ENCODE measurements around the gene TIMM50. TPM values are rescaled to one million over a fixed set of nuclear protein-coding genes. Genes with fewer than 3 reads are reported as not detected.

TIMM50 gene
- total and polyA plus RNA-seq, 2 of the 13 experiments (the other 11 are each of a cell fraction or from before 2014, with no cell fraction given), result 91.1 to 92.5 TPM

- ATAC-seq (no peak), DNase-seq (ENCODE audit: low spot score) (no peak), FAIRE-seq (no peak)
- H2AFZ ChIP-seq (ENCODE audit: low read length), result no peak overlapping the region
- peaks cover 5 to 36% of the 10 kb centered on the region in 2 experiments; a peak in 4 of 5 replicates for H3K27me3 ChIP-seq (ENCODE audit: control insufficient read depth in 1 of 2, insufficient read depth in 2 of 2, low read length in 2 of 2)
- peak overlapping the region; percentile 89 for H3K4me2 ChIP-seq (ENCODE audit: low read depth, low read length)
- no peaks in the 10 kb centered on the region for H4K20me1 ChIP-seq (ENCODE audit: insufficient read depth, low read length)
- no peaks in the 10 kb centered on the region for H3K36me3 ChIP-seq (replicated peaks in 1 of 2; ENCODE audit: control insufficient read depth in 1 of 2, insufficient read depth in 2 of 2, low read length in 2 of 2)
- H3K9me3 ChIP-seq (ENCODE audit: low read length), result no peaks in the 10 kb centered on the region
- no peaks in the 10 kb centered on the region for H3K79me2 ChIP-seq (ENCODE audit: insufficient read depth, low read length)
- no peak overlapping the region for H3K9ac ChIP-seq (ENCODE audit: insufficient read depth, low read depth, low read length)
- BruUV-seq (replicated peaks), result no TSS peak
- WGBS (ENCODE audit: low lambda C conversion rate), result 0% methylated on average over 6 of the region's 7 CpGs
- H3K4me1 ChIP-seq (ENCODE audit: insufficient read depth, low read length), result peaks cover 24% of the 10 kb centered on the region
- CTCF ChIA-PET (ENCODE audit: low intra/inter-chr PET ratio, low total read pairs), result interaction anchor here (0.8 kb wide), 1 partner anchor 43 kb away, joined by 3 read pairs; no protein-coding TSS in a partner anchor
- POLR2A ChIA-PET, result interaction anchor here (0.8 kb wide), 1 partner anchor 62 kb away, joined by 4 read pairs; the partner anchor contains the start of gene RPS16
- in situ Hi-C loops (cut with HindIII; ENCODE audit: extremely low pct_ligation_motif_present, low pct_unique_long_range_greater_than_20kb) (loop anchor here (5.0 kb wide), 1 partner anchor 35 kb away; the partner anchor contains the start of gene EID2B), intact Hi-C loops (cut with micrococcal nuclease; ENCODE audit: unreplicated experiment) (no loop called here)
- H3K27ac ChIP-seq (ENCODE audit: extremely low read length, insufficient read depth, low read length), result no peak overlapping the region
- peak overlapping the region in 1 of 3 experiments; percentile 64; a peak in 1 of 6 replicates for H3K4me3 ChIP-seq (replicated peaks in 1 of 3; ENCODE audit: insufficient read depth in 1 of 3, low read depth in 2 of 3, low read length in 3 of 3)
- TF ChIP-seq CENPX (CRISPR knock-in tag; IDR thresholded peaks at IDR 0.05) (no peak), RFX3 (CRISPR knock-in tag; IDR thresholded peaks at IDR 0.05) (no peak), HNRNPK (IDR thresholded peaks at IDR 0.05; ENCODE audit: low read depth, low read length, poor library complexity, severe bottlenecking) (peak; percentile 46), RXRB (CRISPR knock-in tag; IDR thresholded peaks at IDR 0.05; ENCODE audit: borderline replicate concordance) (0 out of 2 replicates have a peak, but pooled peaks have one; percentile 17), ATF5 (CRISPR knock-in tag; IDR thresholded peaks at IDR 0.05; ENCODE audit: low read depth) (no peak), FOSL2 (CRISPR knock-in tag; IDR thresholded peaks at IDR 0.05) (no peak), TBX2 (CRISPR knock-in tag; IDR thresholded peaks at IDR 0.05; ENCODE audit: borderline replicate concordance) (0 out of 2 replicates have a peak, but pooled peaks have one; percentile 20)
These were observed 17.0 kb downstream of the TIMM50 start for GRCh38 chr19:39497701-39497995.

All from HepG2 (cell line).